HS-27A (cell line): Measurements from ENCODE around the gene OPN1SW.

Experiments used
- DNase-seq: peaks from one replicate; pipeline ENCODE4 v3.0.0-alpha.2; 2012; ENCODE audit warnings: low read depth, missing footprints

Gene OPN1SW

DNA sequence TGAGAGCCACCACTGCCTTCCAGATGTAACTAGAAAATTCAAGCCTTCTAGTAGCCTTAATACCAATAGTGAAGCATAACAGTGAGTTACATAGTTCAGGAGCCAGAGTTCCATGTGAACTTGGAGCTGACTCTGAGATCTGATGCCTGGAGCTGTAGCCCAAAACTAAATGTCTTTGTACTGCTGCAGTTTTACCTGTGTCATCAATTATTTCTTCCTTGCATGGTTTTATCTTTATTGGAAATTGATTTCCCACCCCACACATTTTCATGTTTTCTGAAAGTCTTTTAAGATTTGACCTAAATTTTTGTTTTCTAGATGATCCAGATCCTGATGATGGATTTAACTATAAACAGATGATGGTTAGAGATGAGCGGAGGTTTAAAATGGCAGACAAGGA is 17.0 kb downstream of the OPN1SW start:
- DNase-seq = no peak

DNA sequence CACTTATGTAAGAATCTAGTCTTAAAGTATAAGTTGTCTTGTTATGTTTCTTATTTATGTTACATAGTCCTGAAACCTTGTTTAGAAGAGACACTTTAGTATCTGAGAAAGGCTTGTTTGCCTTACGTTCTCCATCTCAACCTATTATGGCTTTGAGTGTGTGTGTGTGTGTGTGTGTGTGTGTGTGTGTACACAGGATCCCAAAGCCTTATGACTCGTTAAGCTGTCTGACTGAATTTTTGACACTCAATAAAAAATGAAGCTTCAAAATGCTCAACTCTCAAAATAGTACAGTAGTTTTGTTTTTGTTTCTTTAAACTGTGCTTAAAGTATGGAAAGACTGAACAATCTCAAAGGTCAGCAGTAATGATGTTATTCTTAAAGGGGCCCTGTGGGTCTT is 18.4 kb downstream of the OPN1SW start:
- DNase-seq = no peak

DNA sequence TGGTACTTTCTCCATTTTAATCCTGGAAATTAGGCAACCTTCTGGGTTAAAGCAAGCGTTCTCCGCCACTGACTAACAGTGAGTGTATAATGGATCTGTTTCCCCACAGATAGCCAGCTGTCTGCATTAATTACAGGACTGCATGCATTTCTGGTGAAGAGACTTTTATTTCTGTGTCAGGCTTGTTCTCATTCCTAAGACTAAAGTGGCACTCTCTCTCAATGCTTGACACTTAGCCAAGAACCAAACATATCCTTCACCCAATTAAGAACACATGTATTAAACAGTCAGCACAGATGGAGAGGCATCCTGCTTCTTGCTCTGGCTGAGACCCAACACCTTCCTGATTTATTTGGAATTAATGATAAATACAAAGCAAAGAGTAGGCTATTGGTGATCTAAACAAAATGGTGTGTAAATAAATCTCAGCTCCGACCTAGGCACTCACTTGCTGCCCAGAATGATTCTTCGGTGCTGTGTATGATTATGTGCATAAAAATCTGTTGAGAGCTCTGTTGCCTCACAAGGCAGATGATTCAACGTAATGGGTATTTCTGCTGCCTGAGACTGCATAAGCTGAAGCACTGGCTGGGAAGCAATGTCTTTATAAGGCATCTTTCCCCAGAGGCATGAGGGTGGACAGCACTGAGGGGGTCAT is 19.6 kb downstream of the OPN1SW start:
- no peak for DNase-seq

DNA sequence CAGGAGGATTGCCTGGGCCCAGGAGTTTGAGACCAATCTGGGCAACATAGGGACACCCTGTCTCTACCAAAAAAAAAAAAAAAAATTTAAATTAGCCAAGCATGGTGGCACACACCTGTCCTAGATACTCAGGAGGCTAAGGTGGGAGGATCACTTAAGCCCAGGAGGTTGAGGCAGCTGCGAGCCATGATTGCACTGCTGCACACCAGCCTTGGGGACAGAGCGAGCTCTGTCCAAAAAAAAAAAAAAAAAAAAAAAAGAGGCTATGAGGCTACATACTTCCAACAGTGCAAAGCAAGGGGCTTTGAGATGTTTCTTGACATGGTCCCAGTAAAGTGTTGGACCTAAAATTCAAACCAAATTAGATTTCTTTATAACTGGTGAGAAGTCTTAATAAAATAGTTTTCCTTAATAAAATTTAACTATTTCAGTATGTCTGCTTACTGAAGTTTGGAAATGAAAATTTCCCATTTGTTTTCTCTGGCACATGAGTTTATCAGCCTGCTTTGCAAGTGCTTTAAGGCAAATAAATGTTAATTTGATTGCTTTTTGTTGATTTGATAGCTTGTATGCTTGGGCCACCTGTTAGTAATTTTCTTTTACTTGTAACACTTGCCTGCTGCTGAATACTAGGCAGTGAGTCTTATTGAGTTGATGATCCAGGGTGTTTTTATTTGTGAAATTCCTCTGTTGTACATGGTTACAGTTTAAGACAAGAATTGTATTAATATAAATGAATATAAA is 20.3 kb downstream of the OPN1SW start:
- DNase-seq = no peak

DNA sequence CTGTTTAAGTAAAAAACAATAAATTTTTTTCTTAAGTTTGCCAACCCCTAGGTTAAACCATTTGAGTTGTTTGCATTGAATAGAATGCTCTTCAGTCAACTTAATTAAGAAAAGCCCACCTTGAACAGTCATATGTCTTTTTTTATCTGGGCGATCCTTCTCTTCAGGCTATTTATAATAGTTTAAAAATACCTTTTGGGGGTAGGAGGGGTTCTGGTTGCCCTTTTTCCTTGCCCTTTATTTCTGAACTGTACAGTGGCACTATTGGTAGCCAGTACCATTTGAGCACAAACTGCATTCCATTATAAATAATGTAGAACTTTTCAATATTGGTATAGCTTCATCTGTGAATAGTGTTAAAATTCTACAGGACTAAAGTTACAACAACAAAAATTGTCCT is 23.3 kb downstream of the OPN1SW start:
- no peak for DNase-seq

DNA sequence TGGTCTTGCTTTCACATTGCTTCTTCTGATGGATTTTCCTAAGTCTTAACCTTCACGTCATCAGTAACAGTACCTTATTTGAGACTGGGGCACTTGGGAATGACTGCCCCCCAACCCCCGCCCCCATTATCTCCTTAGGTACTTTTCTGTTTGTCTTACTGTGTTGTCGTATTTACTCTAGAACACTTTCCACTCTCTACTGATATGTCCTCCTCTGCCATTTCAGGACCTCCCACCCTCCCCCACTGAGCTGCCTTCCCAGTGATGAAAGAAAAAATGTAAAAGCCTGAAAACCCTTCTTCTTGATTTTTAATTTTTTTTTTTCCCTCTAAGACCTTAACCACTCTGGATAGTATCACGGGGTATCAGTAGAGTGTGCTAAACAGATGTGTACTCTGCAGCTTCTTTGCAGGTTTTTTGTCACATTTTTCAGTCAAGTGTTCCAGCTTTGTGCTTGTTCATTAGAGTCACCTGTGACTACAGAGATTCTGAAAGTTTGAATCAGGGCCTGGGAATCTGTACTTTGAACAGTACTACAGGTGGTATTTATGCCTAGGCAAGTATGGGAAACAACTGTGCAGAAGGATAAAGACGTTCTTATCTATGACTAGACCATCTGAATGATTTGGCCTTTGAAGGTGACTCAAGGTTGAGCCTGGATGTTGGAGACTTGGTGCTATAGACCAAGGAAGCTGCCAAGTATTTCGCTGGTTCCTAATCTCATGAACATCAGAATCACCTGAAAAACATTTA is 28.1 kb downstream of the OPN1SW start:
- no peak for DNase-seq

DNA sequence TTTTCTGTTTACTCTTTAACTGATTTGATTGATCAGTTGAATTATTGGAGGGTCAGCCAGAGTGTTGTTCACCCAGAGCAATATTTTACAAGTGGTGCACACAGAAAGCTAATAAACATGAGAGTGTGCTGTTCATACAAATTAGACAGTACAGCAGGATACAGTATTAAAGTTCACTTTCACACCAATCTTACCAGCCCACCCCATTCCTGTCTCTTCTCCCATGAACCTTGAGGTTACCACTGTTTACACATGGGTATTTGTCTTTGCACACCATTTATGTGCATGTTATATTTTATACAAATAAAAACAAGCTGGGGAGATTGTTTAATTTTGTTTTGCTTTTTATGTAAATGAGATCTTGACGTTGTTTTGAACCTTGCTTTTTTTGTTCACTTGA is 29.9 kb downstream of the OPN1SW start:
- no peak for DNase-seq

DNA sequence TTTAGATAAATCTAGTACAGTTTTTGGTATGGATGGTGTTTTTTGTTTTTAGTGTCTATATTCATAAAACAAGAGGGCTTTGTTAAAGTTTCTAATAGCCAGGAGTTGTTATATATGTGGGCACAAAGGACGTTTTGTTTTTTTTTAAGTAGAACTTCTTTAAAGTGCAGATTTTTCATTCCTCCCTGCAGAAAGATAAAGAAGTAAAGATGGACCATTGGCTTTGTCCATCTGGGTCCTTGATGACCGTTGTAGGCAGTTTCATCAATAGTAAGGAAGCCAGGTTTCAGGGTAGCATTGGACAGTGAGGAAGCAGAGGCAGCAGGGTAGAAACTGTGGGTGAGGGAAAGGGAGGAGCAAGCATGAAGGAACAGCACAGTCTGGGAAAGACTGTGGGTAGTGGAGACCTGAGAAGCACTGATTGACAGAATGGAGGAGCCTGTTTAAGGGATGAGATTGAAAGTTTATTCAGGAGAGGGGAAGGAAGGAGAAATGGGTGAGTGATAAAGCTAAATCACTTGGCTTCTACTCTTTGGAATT is 31.2 kb downstream of the OPN1SW start:
- no peak for DNase-seq

DNA sequence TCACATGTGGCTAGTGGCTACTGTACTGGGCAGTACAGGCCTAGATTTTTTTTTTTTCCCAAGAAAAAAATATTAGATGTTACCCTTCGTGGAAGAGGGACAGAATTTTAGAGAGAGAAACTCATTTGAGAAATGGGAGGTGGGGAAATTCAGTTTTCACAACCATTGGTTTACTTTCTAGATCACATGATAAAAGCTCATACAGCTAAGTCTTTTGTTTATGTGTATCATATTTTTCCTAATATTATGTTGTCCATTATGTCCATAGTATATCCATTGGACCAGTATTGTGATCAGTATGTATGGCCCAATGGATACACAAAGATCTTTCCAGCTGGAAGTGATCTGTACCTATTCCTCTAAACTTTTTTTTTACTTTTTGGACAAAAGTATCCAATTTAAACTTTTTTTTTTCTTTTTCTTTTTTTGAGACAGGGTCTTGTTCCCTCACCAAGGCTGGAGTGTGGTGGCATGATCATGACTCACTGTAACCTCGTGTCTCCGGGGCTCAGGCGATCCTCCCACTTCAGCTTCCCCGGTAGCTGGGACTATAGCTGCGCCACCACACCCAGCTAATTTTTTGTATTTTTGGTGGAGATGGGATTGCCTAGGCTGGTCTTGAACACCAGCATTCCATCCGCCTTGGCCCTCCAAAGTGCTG is 32.4 kb downstream of the OPN1SW start:
- DNase-seq = no peak

DNA sequence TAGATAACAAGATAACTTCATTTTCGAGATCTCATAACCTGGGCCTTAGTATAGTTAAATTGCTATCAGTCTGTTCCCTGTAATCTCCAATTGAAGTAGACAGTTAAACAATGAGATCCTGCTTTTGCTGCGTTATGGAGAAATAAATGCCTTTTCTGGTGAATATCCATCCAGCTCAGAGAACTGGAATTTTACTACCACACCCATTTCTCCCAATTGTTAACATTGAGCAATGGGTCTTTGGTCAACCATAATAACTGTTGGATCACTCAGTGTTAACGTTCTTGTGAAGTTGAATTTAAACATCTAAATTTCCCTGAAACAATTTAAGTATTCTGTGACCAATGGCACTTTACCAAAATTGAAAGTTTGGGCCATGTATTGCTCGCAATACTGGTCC is 33.4 kb downstream of the OPN1SW start:
- no peak for DNase-seq

DNA sequence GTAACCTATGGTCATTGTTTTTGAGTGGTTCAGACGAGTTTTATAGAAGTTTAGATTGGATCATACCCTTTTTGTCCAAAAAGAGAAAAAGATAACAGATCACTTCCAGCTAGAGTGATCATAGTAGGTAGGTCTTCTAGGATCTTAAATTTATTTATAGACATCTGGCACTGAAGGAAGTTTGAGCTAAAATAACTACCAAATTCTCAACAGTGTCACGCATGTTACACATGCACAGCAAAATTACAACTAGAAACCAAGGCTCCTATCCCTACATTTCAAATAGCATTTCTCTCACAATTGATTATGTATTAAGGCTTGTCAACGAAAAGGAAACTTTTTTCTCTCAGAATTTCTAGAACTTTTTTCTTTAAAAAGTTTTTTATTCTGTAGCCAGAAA is 34.1 kb downstream of the OPN1SW start:
- DNase-seq = no peak

DNA sequence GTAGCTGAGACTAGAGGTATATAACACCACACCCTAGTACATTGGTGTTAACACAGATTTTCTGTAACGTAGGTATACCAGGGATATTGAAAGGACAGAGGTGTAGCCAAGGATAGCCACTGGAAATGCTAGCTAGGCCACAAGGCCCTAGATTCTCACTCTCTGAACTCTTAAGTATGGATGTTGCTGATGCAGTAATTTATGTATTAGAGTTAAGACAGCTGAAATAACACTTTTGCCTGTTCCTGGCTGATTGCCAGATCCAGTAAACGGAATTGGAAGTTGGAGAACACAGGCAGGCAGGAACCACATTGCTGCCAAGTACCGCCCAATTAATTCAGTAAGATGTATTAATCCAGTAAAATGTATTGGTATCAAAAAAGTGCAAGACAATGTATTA is 34.6 kb downstream of the OPN1SW start:
- DNase-seq = no peak

DNA sequence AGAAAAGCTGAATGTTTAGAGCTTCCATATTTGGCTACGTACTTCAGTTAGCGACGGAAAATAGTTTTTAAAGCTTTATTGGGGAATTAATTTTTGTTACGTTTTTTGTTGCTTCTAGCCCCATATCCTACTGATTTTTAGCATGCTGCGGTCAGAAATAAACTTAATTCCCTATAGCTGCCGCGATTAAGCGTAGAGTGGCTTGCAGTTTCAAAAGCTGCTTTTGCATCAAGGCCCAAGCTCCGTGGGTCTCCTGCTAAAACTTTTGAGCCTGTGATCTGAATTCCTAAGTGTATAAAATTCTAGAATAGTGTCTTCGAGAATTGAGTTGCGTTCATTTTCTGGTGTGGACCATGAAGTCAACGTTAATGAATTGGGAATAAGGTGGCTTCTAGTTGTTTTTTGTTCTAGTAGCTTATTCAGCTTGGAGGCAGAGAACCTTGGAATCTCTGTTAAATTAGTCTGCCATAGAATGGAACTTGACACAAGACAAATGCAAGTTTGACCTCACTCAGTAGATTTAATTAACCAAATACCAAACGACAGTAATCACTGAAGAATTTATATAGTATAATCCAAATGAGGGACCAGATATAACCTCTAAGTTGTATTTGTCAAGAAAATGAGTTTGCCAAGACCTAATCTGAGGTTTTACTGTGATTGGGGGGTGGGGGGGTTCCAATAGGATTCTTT is 35.5 kb downstream of the OPN1SW start:
- DNase-seq = no peak

DNA sequence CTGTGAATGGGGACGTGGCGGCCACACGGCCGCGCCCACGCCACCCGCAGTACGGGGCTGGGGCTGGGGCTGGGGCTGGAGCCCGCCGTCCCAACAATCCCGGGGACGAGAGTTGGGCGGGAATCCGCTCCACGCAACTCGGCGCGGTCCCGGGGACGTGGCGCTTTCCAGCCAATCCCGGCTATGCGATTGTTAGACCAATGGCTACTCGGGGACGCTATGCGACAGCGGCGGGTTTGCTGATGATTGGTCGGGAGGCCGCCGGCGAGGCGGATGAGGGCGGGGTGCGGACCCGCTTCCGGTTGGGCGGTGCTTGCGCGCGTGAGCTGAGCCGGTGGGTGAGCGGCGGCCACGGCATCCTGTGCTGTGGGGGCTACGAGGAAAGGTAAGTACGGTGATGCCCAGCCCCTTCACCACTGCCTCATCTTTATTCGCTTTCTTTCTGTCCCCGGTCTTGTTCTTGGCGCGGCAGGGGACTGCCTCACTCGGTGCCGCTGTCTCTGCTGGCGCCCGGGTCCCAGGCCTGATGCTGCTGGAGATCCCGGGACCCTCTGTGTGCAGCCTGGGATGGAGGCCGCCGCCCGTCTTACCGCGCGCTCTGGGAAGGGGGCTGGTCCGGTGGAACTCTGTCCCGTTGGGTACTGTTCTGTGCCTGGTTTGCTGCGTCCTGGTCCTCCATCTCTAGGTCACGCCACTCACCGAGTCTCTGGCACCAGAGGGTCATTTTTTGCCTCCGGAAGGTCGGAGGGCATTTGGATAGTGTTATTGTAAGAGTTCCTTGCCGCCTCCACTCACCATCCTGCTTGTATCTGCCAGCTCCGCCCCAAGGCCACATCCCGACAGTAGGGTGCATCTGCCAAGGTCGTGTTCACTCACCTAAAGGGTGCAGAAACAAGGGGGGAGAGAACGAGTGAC is 36.3 kb downstream of the OPN1SW start, which contains the start of gene CALU:
Gene CALU, plus strand, starts transcription at position 312 of the 915 bp plus-strand sequence. CDS start 9,225 bp downstream, outside the sequence.
- peak; percentile 80 for DNase-seq

DNA sequence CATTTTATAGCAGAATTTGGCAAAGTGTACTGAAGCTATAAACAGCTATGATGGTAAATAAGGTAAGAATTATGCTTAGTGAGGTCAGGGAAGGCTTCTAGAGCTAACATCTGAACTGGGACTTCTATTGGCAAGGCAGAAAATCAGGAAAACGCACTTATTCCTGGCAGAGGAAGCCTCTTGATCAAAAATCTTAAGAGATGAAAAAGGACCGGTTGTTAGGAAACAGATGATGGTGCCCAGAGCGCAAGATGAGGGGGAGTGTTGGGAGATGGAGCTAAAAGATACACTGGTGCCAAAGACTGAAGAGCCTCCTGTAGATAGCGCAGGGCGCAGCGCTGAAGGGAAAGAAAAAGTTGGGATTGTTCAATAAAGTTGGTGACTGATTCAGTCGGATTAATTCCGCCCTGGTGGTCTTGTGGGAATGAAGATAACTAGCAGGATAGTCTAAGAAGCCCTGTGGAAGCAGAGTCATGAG is 37.0 kb downstream of the OPN1SW start:
- DNase-seq = no peak

DNA sequence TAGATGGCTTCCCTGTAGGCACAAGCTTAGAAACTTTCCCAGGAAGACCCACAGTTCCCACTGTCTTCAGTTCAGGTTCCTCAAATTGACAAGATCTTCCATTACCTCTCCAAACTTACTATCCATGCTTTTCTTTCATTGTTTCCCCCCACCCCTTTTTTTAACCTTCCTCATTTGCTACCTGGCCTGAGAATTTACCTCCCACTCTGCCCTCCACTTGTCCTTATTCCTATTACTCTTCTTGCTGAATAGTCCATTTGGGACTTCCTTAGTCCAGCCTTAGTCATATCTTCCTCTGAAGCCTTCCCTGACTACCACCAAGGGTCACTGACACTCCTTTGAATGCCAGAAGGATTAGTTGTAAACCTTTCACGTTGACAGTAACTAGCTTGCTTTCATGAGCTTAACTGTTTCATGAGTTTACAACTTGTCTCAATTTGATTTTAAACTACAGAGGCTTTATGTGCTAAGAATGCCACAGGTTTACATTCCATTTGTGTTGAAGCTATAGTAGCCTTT is 37.7 kb downstream of the OPN1SW start:
- DNase-seq = no peak

DNA sequence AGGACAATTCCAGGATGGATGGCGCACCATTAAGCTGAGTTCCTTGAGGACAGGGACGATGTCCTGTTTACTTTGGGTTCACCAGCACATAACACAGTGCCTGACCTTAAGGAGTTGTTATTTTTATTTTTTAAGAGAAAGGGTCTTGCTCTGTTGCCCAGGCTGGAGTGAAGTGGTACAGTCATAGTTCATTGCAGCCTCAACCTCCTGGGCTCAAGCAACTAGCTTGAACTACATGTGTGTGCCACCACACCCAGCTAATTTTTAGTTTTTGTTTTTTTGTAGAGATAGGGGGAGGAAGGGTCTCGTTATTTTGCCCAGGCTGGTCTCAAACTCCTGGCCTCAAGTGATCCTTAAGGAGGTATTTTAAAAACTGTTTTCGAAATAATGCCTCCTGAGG is 38.2 kb downstream of the OPN1SW start:
- no peak for DNase-seq

DNA sequence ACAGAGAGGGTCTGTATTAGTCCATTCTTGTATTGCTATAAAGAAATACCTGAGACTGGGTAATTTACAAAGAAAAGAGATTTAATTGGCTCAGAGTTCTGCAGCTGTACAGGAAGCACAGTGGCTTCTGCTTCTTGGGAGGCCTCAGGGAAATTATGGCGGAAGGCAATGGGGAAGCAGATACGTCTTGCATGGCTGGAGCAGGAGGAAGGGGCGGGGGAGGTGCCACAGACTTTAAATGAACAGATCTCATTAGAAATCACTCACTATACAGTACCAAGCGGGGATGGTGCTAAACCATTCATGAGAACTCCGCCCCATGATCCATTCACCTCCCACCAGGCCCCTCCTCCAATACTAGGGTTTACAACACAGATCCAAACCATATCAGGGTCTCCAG is 40.2 kb downstream of the OPN1SW start:
- DNase-seq = no peak

DNA sequence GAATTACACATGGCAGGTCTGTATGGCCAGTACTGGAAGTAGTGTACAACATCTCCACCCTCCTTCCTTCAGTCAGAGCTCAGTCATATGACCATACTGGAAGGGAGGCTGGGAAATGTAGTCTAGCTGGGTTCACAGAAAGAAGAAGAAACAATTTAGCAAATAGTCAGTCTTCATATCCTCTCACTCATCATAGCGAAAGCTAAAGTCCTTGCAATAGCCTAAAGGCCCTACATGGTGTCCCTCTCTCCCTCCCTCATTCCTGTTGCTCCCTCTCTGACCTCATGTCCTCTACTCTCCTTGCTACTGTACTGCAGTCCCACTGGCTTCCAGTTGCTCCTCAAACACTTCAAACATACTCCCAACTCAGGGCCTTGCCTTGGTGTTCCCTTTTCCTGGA is 40.7 kb downstream of the OPN1SW start:
- no peak for DNase-seq

DNA sequence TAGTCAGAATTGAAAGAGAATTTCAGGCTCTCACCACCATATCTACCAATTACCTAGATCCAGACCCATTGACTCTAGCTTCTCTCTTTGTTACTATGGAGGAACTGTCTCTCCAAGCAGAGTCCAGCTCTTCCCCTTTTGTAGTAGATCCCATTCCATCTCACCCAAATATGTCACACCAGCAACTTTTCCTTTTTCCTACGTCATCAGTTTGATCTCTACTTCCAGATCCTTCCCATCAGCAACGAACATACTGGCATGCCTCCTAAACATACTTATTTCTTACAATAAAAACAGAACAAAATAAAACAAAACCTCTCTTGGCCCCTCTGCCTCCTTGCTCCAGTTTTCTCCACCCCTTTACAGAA is 42.3 kb downstream of the OPN1SW start:
- no peak for DNase-seq
